Activated CD4-positive, alpha-beta T cell treated with anti-CD3 and anti-CD28 coated beads, Interleukin-2, amount 10 ng/mL, durations not matched to agents 24 days and 14 days (primary cell): ENCODE results near the gene TTC3. TPM values are rescaled to one million over a fixed set of nuclear protein-coding genes. Genes with fewer than 3 reads are reported as not detected.
"Not testable (repeated sequence)": the region's sequence is repeated elsewhere in the genome, so short reads cannot be mapped to it uniquely, and the experiment has no call there.

ENCODE experiments used
- DNase-seq: peaks from one replicate; pipeline ENCODE4 v3.0.0; 2022
- H3K27ac Mint-ChIP-seq: one replicate; pipeline ENCODE4 v1.8.0; 2022; ENCODE audit warnings: mild to moderate bottlenecking, mixed read lengths
- H3K27me3 Mint-ChIP-seq: one replicate; pipeline ENCODE4 v1.8.0; 2022; ENCODE audit warnings: mixed read lengths
- H3K36me3 Mint-ChIP-seq: one replicate; pipeline ENCODE4 v1.8.0; 2022; ENCODE audit warnings: low read depth, mild to moderate bottlenecking, mixed read lengths
- H3K4me1 Mint-ChIP-seq: one replicate; pipeline ENCODE4 v1.8.0; 2021; ENCODE audit warnings: mixed read lengths
- H3K4me3 Mint-ChIP-seq: one replicate; pipeline ENCODE4 v1.8.0; 2022; ENCODE audit warnings: mild to moderate bottlenecking, moderate library complexity, mixed read lengths
- H3K9me3 Mint-ChIP-seq: one replicate; pipeline ENCODE4 v1.8.0; 2021; ENCODE audit warnings: mixed read lengths
- intact Hi-C: fragments of 100-400 bp; cut with micrococcal nuclease; formaldehyde crosslinking; loops from one replicate; pipeline ENCODE4 v1.15.1; 2023
- total RNA-seq: library from RNA; stranded (reverse); gene quantifications from 2 replicates; pipeline ENCODE4 v1.2.3, GENCODE V29; 2022

The TTC3 gene, protein sequence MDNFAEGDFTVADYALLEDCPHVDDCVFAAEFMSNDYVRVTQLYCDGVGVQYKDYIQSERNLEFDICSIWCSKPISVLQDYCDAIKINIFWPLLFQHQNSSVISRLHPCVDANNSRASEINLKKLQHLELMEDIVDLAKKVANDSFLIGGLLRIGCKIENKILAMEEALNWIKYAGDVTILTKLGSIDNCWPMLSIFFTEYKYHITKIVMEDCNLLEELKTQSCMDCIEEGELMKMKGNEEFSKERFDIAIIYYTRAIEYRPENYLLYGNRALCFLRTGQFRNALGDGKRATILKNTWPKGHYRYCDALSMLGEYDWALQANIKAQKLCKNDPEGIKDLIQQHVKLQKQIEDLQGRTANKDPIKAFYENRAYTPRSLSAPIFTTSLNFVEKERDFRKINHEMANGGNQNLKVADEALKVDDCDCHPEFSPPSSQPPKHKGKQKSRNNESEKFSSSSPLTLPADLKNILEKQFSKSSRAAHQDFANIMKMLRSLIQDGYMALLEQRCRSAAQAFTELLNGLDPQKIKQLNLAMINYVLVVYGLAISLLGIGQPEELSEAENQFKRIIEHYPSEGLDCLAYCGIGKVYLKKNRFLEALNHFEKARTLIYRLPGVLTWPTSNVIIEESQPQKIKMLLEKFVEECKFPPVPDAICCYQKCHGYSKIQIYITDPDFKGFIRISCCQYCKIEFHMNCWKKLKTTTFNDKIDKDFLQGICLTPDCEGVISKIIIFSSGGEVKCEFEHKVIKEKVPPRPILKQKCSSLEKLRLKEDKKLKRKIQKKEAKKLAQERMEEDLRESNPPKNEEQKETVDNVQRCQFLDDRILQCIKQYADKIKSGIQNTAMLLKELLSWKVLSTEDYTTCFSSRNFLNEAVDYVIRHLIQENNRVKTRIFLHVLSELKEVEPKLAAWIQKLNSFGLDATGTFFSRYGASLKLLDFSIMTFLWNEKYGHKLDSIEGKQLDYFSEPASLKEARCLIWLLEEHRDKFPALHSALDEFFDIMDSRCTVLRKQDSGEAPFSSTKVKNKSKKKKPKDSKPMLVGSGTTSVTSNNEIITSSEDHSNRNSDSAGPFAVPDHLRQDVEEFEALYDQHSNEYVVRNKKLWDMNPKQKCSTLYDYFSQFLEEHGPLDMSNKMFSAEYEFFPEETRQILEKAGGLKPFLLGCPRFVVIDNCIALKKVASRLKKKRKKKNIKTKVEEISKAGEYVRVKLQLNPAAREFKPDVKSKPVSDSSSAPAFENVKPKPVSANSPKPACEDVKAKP (N-terminal part only)
- total RNA-seq, result 62.4 and 63.0 TPM in 2 replicates

DNA sequence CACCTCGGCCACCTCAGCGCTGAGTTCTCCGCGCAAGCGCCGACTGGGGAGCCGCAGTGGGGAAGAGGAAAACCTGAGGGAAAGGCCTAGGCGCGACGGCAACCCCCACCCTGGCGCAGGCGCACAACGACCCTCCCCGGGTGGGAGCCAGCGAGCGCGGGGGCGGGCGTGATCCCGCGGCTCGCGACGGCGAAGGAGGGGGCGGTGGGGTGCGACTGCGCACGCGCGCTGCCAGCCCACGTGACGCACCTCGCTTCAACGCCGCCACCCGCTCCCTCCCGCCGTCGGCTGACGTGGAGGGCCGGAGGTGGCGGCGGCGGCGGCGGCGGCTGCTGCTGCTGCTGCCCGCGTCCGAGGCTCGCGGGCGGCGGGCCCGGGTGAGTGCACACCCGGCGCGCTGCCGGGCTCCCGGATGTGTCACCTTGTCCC lies at the start of gene TTC3, which contains the start of gene PIGP:
Gene TTC3, plus strand, starts transcription at position 267 of the 429 bp plus-strand sequence. CDS start 14,004 bp downstream, outside the sequence.
Gene PIGP, minus strand, starts transcription at position 84 of the 429 bp plus-strand sequence. CDS start 556 bp downstream, outside the sequence.
- Mint-ChIP-seq H3K27ac (peak within 1 kb of the TSS; percentile 96), H3K9me3 (no peaks in the 10 kb centered on the region), H3K4me3 (peak within 1 kb of the TSS; percentile 94), H3K36me3 (peaks cover 23% of the 10 kb centered on the region), H3K4me1 (peaks cover 33% of the 10 kb centered on the region), H3K27me3 (peaks cover 5% of the 10 kb centered on the region)
- intact Hi-C loops, result loop anchor here (1.0 to 10.0 kb wide), 7 partner anchors 84 to 492 kb away; partner anchors contain the start of genes DYRK1A, HLCS and VPS26C
- peak; percentile 99 for DNase-seq

GRCh38 chr21:37026499-37026898 lies 46.6 kb upstream of the TTC3 start:
- no peak overlapping the region for H3K27ac Mint-ChIP-seq
- no peak overlapping the region for H3K4me3 Mint-ChIP-seq
- intact Hi-C loops, result no loop called here
- peaks cover 3% of the 10 kb centered on the region for H3K9me3 Mint-ChIP-seq
- H3K27me3 Mint-ChIP-seq, result peaks cover 9% of the 10 kb centered on the region
- no peaks in the 10 kb centered on the region for H3K36me3 Mint-ChIP-seq
- no peaks in the 10 kb centered on the region for H3K4me1 Mint-ChIP-seq
- no peak for DNase-seq

DNA sequence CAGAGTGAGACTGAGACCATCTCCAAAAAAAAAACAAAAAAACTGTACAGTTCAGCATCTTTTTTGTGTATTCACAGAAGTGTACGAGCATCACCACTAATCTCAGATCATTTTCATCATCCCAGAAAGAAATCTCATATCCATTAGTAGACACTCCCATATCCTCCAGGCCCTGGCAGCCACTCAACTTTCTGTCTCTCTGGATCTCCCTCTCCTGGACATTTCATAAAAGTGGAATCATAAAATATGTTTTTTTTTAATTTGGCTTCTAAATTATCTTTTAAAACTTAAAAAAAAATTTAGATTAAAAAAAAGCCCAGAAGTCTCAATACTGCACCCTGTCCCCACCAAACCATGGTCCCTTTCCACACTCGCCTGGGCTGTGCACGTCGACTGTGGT lies 44.5 kb upstream of the TTC3 start:
- Mint-ChIP-seq H3K4me3 (no peak overlapping the region), H3K36me3 (no peaks in the 10 kb centered on the region), H3K27ac (no peak overlapping the region), H3K4me1 (no peaks in the 10 kb centered on the region), H3K27me3 (peaks cover 11% of the 10 kb centered on the region), H3K9me3 (peaks cover under 1% of the 10 kb centered on the region)
- DNase-seq, result no peak
- intact Hi-C loops, result no loop called here

GRCh38 chr21:37030864-37031263 lies 42.2 kb upstream of the TTC3 start:
- peaks cover 9% of the 10 kb centered on the region for H3K27me3 Mint-ChIP-seq
- no peak overlapping the region for H3K4me3 Mint-ChIP-seq
- no peak overlapping the region for H3K27ac Mint-ChIP-seq
- no peaks in the 10 kb centered on the region for H3K9me3 Mint-ChIP-seq
- intact Hi-C loops, result no loop called here
- no peaks in the 10 kb centered on the region for H3K4me1 Mint-ChIP-seq
- DNase-seq, result no peak
- no peaks in the 10 kb centered on the region for H3K36me3 Mint-ChIP-seq

GRCh38 chr21:37032293-37032692 lies 40.8 kb upstream of the TTC3 start:
- Mint-ChIP-seq H3K4me3 (no peak overlapping the region), H3K27ac (no peak overlapping the region), H3K9me3 (no peaks in the 10 kb centered on the region), H3K27me3 (peaks cover 7% of the 10 kb centered on the region), H3K36me3 (no peaks in the 10 kb centered on the region), H3K4me1 (no peaks in the 10 kb centered on the region)
- no peak for DNase-seq
- intact Hi-C loops, result no loop called here

- Mint-ChIP-seq H3K4me3 (no peak overlapping the region), H3K9me3 (no peaks in the 10 kb centered on the region), H3K4me1 (no peaks in the 10 kb centered on the region), H3K27me3 (peaks cover 9% of the 10 kb centered on the region), H3K36me3 (no peaks in the 10 kb centered on the region), H3K27ac (no peak overlapping the region)
- intact Hi-C loops, result no loop called here
- DNase-seq, result no peak
Measured at GRCh38 chr21:37032877-37033471, 40.1 kb upstream of the TTC3 start.

DNA sequence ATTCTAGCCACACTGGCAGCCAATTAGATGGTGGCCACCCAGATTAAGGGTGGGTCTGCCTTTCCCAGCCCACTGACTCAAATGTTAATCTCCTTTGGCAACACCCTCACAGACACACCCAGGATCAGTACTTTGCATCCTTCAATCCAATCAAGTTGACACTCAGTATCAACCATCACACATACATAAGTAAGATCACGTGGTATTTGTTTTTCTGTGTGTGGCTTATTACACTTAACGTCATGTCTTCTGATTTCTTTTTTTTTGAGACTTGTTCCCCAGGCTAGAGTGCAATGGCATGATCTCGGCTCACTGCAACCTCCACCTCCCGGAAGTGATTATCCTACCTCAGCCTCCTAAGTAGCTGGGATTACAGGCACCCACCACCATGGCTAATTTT lies 38.7 kb upstream of the TTC3 start:
- DNase-seq, H3K27me3 Mint-ChIP-seq, intact Hi-C loops, H3K4me3 Mint-ChIP-seq, H3K36me3 Mint-ChIP-seq, H3K9me3 Mint-ChIP-seq, H3K27ac Mint-ChIP-seq, H3K4me1 Mint-ChIP-seq: not testable (repeated sequence)

- intact Hi-C loops, result no loop called here
Measured at GRCh38 chr21:37036177-37036576, 36.9 kb upstream of the TTC3 start.

DNA sequence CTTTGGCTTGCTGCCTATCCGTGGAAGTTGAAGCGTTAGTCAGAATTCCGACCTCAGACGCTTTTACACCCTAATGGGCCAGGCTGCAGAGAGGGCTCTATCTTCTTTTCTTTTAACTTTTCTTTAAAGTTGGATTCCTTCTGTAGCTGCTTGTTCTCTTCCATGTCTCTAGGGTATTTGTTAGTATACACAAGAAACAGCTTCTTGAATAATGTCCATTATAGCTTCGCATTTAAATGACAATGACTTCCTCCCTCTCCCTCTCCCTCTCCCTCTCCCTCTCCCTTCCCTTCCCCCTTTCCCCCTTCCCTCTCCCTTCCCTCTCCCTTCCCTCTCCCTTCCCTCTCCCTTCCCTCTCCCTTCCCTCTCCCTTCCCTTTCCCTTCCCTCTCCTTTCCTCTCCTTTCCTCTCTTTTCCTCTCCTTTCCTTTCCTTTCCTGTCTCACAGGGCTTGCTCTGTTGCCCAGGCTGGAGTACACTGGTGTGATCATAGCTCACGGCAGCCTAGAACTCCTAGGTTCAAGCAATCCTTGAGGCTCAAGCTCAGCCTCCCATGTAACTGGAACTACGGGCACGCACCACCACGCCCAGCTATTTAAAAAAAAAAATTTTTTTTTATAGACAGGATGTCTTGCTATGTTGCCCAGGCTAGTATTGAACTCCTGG lies 33.5 kb upstream of the TTC3 start:
- intact Hi-C loops, result no loop called here

More at GRCh38 chr21:37036177-37036576, 36.9 kb upstream of the TTC3 start:
- Mint-ChIP-seq H3K27me3 (peaks cover 6% of the 10 kb centered on the region), H3K4me1 (no peaks in the 10 kb centered on the region), H3K36me3 (no peaks in the 10 kb centered on the region), H3K9me3 (no peaks in the 10 kb centered on the region), H3K27ac (no peak overlapping the region), H3K4me3 (no peak overlapping the region)
- DNase-seq, result no peak

DNA sequence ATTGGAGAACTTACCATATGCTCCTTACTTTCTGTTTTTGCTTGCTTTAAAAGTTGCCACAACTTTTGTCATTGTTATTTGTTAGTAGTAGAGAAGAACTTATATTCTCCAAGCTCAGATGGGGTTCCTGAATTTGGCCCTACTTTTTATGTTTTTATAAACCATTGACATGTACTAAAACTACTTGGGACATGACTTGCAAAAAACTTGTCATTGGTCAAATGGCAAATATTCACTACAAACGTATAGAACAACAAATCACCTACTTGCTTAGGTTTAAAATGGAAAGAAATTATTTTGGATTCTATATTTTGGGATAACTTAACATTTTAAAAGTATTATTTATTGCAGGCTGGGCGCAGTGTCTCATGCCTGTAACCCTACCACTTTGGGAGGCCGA lies 32.8 kb upstream of the TTC3 start:
- no peak overlapping the region for H3K4me3 Mint-ChIP-seq
- peaks cover 5% of the 10 kb centered on the region for H3K27me3 Mint-ChIP-seq
- intact Hi-C loops, result no loop called here
- H3K36me3 Mint-ChIP-seq, result no peaks in the 10 kb centered on the region
- DNase-seq, result no peak
- H3K4me1 Mint-ChIP-seq, result peaks cover 5% of the 10 kb centered on the region
- no peaks in the 10 kb centered on the region for H3K9me3 Mint-ChIP-seq
- H3K27ac Mint-ChIP-seq, result no peak overlapping the region

More for the DNA sequence above, 33.5 kb upstream of the TTC3 start:
- Mint-ChIP-seq H3K9me3 (no peaks in the 10 kb centered on the region), H3K27me3 (peaks cover 5% of the 10 kb centered on the region), H3K27ac (no peak overlapping the region), H3K4me1 (no peaks in the 10 kb centered on the region), H3K36me3 (no peaks in the 10 kb centered on the region), H3K4me3 (no peak overlapping the region)
- no peak for DNase-seq

- Mint-ChIP-seq H3K27ac (no peak overlapping the region), H3K36me3 (no peaks in the 10 kb centered on the region), H3K4me1 (peaks cover 8% of the 10 kb centered on the region), H3K9me3 (no peaks in the 10 kb centered on the region), H3K27me3 (peaks cover 7% of the 10 kb centered on the region), H3K4me3 (no peak overlapping the region)
- DNase-seq, result no peak
- intact Hi-C loops, result no loop called here
Measured at GRCh38 chr21:37041706-37042271, 31.3 kb upstream of the TTC3 start.

DNA sequence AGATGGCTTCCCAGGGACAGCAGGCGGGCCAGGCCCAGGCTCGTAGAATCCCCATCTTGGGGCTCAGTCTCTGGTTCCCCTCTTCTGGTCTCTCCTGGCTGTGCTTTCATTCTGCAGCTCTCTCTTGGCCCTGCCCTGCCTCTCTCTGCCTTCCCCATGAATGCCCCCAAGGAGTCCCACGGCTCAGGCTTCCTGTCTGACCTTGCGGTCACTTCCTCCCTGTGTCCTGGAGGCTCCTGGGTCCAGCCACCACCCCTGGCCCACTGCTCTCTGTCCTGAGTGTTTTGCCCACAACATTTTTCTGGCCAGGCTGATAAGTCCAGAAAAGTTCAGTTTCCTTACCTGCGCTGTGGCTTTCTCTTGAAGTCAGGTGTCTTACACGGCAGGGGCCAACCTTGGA lies 29.2 kb upstream of the TTC3 start:
- H3K27ac Mint-ChIP-seq, result no peak overlapping the region
- H3K4me3 Mint-ChIP-seq, result no peak overlapping the region
- H3K9me3 Mint-ChIP-seq, result no peaks in the 10 kb centered on the region
- intact Hi-C loops, result no loop called here
- H3K36me3 Mint-ChIP-seq, result no peaks in the 10 kb centered on the region
- peaks cover 8% of the 10 kb centered on the region for H3K4me1 Mint-ChIP-seq
- no peak for DNase-seq
- peaks cover 17% of the 10 kb centered on the region for H3K27me3 Mint-ChIP-seq
